ENCODE measurements around the gene WASHC3.
"Not testable (repeated sequence)": the region's sequence is repeated elsewhere in the genome, so short reads cannot be mapped to it uniquely, and the experiment has no call there.

The WASHC3 gene

DNA sequence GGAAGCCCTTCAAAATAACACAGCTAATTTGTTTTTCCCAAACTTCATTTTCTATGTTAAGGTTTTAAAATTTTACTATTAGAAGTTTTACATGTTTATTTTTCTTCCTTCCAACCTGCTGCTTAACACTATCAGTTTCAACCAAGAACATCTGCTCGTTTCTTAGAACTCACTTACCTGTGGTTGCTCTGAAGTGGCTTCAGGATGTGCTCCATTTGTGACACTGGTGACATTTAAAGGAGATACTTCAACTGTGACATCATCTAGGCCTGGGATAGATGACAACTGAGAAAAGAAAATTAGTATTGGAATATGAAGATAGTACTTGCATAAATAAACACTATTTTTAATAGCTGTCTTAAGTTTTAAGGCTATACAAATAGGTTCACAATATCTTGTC is 17.9 kb downstream of the WASHC3 start:
- DNase-seq = no peak

DNA sequence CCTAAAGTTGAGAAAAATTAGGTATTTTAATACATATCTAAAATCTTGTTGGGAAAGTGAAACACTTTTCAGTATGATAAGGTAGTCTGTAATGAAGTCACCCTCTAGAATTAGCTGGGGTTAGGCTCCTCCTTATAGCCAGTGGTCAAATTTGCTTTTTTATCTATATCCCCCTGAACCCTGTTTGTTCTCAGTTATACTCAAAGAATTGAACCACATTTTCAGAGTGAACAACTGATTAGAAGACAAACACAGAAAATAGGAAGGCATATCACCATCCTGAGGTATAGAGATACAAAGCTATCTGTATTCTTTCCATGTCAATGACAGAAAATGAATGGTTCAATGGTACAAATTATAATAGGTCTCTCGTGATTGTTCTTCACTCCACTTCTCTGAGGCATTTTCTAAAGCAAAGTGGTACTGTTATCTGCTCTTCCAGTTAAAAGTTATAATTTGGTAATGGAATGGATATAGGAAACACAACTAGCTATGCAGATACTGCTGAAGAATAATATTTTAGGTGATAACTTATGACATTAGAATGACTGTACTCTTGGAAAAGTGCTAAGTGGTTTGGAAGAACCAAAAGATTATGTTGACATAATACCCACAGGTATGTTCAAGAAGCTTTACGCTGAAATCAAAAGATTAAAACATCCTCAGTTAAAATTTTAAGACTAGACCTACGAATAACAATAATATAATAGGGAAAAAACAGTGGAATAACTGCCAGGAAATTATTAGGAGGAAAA is 27.6 kb downstream of the WASHC3 start:
- no peak for DNase-seq

DNA sequence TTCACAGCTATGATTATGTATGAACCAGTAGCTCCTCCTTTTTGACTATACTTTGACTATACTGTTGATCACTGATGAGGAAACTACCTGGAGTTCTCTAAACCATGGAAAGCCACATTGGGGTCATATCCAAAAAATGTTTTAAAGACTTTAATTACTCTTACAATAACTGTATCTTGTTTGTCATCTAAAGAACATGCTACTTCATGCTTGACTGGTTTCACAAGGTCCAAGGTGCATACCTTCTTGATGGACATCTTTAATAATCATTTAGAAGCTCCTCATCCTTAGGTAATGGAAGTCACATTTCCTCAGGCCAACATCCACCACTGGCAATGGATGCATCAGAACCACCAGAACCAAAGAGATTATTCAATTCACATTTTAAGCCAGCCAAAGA is 29.9 kb downstream of the WASHC3 start:
- no peak for DNase-seq

DNA sequence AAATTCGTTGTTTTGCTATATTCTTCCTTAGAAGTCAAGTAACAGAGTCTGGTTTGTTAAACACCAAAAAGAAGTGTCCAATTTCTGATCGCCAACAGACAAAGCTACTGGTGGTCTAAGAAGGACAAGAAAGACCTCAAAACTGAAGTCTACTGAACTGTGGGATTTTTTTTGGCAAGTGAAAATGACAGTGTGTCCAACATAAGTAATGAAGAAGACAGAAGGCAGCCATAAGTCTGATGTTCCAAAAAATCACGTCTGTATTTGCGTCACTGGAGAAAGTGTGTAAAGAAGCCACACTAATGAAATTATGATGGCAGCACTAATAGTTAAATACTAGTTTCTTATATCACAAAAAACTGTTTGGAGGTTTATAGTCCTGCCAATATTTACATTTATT is 32.6 kb downstream of the WASHC3 start:
- no peak for DNase-seq

DNA sequence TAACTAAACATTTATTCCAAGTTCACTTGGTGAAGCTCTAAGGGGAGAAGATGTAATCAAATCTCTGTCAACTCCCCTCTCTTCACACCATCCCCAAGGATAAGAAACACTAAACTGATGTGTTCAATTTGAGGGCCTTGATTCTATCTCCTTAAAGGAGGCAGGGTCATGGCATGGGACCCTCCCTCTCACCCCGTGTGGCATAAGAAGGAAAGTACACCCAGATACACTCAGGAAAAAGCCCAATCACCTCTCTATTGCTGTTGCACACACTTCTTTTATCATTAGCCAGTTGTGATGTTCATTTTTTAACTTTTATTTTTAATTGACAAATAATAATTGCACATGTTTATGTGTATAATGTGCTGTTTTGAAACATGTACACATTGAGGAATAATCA is 35.1 kb downstream of the WASHC3 start:
- no peak for DNase-seq

DNA sequence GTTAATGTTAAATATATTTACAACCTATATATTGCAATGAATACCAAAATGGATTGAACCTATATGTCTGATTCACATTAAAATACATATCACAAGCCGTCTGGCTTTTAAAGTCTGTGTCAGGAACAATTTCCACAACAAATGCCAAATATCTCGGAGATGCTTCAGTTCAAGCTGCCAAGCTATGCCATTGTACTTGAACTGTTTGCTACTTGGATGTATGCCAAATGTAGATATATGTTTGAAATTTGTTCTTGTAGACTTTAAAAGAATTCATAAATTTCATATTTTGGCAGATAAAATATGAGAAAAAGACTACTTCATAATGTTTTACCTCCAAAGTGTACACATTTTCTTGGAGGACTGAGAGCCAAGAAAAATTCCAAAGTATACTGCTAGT is 37.0 kb downstream of the WASHC3 start:
- no peak for DNase-seq

DNA sequence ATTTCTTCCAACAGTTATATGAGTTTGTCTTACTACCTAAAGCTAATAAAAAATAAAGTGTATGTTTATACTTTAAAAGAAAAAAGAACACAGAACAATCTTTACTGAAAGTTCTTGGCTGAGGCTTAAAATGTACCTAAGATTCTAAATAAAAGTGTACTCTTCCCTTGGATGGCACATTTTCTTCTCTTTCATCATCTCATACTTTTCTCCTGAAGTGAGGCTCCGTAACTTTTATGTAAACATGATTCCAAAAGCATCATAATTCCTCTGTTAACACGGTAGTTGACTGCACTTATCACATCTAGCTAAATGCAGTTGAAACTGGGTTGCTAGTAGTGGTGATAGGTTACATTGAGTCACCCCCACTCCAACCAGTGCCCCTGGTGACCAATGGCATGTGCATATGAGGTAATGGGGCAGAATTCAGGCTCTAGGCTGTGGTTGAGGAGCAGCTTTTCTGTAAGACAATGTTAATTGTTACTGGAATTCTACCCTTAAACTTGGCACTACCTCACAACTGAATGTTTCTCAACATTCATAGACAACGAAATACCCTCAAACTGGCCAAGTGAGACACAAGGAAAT is 38.4 kb downstream of the WASHC3 start:
- no peak for DNase-seq

DNA sequence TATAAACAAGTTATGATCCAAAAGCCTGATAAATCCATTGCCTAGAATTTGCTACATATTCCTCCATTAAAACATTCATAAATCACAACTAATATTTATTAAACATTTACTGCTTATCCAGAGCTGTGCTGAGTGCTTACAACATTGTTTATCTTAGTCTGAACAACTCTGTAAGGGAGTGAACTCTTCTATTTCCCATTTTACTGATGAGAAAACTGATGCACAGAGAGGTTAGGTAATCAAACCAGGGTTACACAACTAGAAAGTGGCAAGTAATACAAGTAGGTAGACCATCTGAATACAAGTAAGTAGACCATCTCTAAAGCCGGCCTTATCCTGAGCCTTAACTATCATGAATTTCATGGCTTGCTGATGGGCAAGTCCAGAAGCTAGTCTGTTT is 39.5 kb downstream of the WASHC3 start:
- no peak for DNase-seq

DNA sequence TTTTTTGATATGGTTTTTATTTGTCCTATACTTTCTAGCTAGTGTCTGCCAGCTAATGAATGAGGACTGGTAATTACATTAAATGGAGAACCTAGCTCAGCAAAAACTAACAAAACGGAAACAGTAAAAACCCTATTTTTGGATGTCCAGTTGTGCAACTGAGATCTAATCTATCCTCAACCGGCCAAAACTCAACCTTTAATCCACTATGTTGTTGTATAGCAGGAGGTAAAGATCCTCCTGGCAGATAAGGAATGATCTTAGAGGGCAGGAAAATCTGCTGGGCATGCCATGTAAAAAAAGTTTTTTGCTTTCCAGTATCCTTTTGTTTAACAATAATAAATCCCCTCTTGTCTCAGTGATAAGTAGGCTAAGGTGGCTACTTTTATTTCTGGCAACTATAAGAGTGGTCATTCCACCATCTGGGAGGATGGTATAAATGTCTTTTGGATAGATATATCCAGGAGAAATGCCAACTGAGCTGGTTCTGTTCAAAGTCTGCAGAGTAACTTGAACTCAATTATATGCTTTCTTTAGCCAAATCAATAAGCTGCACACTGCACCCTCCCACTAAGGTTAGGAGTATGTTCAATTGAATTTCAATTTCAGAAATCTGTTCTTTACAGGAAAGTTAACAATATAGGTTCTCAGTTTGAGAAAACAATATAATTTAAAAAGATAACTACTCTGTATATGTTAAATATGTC is 40.1 kb downstream of the WASHC3 start:
- no peak for DNase-seq

DNA sequence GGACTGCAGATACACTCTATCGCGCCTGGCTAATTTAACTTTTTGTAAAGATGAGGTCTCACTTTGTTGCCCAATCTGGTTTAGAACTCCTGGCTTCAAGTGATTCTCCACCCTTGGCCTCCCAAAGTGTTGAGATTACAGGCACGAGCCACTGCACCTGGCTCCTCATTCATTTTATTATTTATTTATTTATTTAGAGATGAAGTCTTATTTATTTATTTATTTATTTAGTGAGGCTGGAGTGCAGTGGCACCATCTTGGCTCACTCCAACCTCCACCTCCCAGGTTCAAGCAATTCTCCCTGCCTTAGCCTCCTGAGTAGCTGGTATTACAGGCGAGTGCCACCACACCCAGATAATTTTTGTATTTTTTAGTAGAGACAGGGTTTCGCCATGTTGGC is 43.2 kb downstream of the WASHC3 start:
- DNase-seq = not testable (repeated sequence)

DNA sequence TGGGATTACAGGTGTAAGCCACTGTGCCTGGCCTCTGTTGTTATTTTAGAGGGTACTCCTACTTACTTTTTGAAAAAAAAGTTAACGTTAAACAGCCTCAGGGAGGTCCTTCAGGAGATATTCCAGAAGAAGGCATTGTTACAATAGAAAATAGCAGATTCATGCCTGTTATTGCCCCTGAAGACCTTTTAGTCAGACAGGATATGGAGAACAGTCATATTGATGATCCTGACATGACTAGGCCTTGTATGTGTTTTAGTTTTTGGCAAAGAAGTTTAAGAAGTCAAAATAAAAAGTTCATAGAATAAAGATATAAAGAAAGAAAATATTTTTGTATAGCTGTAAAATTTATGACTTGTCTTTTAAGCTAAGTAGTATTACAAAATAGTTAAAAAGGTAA is 45.3 kb downstream of the WASHC3 start:
- no peak for DNase-seq

DNA sequence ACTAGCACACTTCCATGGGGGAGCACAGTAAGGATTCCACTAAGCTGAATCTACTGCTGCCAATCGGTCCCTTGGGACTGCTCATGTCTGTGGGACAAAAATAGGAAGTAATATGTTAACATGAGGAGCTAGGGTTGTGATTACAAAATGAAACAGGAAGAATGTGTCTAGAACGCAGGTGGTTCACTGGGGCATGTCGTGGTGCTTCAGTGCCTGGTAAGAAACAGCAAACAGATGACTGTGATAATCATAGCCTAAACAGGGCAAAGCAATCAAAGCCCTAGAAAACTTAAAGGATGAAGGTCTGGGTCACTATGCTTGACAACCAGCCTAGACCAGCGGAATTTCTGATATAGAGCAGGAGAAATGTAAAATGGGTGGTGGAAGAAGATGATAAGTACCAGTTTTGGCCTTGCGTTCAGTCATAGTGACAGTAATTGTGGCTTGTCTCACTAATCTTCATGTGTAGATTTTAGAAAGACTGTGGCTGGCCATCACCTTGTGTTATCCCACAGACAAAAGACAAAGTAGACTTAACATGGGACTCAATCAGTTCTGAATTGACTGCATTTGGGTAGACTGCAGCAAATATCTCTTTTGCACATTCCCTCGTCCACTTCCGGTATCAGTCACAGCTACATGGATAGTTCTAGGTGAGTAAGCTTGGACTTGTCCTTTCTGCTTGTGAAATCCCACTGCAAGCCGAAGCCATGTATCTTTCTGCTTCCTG is 51.4 kb downstream of the WASHC3 start:
- DNase-seq = no peak

DNA sequence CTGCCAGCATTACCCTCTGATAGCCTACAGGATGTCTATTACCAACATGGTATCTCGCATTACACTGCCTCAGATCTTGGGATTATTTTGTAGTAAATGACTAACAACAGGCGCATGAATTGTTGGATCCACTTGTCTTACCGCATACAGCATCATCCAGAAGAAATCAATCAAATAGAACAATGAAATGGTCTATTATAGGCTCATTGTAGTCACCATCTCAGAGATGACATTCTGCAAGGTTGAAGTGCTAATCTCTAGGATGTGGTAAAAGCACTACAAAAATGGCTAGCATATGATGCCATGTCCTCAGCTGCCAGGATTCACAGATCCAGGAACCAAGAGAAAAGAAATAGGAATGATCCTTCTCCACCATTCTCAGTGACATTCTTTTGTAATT is 52.0 kb downstream of the WASHC3 start:
- no peak for DNase-seq

DNA sequence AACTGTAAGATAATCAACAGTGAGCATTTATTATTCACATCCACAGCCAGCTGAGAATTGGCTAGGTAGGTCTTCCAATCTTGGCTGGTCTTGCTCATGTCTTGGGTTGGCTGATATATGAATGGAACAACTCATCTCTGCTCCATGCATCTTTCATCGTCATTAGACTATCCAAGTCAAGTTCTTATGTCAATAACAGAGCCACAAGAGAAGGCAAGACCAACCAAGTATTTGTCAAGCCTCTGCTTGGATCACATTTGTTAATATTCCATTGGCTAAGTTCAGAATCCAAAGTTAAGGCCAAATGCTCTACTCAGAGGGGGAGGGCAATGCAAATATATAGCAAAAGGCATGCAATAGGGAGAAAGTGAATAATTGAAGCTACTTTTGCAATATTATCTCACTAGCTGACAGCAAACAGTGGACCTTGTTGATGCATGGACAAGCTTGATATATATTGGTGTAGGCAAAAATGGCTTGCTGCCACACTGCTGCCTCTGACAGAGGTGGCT is 53.1 kb downstream of the WASHC3 start:
- DNase-seq = no peak

DNA sequence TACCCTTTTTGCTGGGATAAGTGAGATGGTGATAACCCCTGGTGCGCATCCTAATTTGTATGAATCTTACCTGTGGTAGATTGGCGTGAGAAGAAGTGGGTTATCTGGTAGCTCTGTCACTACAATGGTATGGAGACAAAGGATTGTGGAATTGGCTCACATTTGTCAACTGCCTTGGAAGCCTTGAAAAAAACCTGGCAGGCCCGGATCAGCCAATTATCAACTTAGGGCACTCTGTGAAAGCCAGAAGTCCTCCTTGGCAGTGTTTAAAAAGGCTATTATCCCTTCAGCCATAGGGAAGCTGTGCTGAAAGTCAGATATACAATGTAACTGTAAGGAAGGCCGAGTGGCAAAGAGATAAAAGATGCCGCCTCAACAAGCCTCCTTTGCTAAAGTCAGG is 56.5 kb downstream of the WASHC3 start:
- DNase-seq = no peak

DNA sequence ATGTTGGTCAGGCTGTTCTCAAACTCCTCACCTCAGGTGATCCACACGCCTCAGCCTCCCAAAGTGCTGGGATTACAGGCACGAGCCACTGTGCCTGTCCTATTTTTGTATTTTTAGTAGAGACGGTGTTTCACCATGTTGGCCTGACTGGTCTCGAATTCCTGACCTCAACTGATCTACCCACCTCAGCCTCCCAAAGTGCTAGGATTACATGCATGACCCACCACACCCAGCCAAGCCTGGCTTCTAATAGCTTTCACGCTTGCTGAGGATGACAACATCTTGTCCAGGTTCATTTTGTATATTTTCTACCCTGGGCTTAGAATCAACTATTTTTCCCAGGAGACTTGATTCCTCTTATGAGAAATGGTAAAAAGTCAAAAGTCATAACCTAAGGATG is 64.7 kb downstream of the WASHC3 start:
- no peak for DNase-seq

DNA sequence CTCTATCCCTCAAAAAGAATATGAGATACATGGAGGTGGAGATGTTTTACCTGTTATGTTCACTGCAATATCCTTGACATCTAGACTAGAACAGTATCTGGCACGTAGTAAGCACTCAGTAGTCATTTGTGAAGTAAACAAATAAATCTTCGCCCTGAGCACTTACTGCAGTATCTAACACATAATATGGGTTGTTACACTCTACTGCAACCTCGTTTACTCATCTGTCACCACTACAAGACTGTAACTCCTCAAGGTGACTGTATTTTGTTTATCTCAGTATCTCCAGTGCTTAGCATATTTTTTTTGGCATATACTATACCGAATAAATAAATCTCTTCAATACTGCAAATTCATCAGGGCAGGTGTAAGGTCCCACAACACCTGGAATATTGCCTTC is 66.1 kb downstream of the WASHC3 start:
- DNase-seq = no peak

DNA sequence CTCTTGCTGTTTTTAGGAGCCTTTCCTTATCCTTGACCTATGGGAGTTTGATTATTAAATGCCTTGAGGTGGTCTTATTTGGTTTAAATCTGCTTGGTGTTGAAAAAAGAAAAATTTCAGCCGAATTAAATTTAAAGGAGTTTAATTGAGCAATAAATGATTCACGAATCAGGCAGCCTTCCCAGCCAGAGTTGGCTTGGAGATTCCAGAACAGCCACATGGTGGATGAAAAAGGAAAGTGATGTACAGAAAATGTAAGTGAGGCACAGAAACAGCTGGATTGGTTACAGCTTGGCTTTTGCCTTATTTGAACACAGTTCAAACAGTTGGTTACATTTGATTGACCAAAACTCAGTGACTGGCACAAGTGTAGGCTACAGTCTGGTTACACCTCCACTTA is 69.7 kb downstream of the WASHC3 start:
- no peak for DNase-seq

DNA sequence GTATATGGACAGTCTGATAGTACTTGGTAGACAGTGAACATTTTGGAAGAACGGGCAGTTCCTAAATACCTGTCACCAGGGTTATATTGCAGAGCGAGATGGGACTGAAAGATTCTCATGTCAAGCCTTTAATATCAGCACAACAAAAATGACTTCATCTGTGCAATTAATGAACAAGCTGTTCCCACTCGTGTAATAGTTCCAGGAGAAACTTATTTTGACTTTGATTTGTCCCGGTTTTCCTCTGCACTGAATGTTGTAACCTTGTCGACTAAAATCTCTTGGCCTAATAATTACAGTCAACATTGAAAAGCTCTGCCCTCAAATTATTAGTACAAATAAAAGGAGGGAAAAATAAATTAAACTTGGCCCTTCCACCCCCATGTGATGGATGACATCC is 79.5 kb downstream of the WASHC3 start:
- DNase-seq = no peak

DNA sequence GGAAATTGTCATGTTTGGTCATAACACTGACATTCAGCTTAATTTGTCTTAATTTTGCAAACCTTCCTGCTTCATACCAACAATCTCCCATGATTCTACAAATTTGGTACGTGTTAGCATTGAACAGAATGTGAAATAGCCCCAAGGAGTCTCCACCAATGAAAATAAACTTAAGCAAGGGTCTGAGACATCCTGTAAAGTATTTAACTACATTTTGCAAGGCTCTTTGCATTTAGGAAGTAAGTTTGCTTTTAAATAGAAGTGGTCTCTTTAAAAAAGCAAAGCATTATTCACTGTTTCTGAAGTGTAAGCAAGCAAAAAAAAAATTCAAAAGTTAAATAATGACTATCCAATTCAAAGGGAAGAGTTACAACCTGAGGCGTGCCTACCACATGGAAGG is 79.9 kb downstream of the WASHC3 start:
- DNase-seq = no peak

DNA sequence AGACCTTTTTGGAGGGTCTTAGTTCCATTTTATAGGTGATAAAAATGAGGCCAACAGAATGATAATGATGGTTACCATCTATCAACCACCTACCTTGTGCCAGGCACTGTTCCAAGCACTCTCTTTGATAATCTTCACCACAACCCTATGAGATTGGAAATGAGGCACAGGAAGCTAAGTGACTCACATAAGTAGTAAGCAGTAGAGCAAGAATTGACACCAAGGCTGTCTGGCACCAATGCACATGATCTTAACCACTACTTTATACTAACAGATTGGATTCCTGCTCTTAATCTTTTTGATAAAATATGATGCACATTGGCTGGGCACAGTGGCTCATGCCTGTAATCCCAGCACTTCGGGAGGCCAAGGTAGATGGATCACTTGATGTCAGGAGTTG is 93.0 kb downstream of the WASHC3 start:
- no peak for DNase-seq

DNA sequence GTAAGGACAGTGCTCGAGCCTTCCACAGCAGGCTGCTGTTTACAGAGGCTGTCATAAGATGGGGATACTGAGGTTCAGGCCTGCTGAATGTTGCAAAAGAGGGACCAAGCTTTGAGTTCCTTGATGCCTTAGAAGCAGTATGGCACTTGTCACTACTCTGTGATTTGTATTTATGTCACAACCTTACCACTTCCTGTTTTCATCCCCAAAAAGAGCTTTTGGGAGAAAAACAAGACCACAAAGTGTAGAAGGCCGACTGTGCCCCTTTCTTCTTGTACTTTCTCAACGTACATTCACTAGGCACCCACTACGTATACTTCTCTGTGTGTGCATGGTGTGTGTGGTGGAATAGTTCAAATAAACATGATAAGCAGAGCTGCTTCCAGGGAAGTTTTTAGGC is 94.3 kb downstream of the WASHC3 start:
- no peak for DNase-seq

DNA sequence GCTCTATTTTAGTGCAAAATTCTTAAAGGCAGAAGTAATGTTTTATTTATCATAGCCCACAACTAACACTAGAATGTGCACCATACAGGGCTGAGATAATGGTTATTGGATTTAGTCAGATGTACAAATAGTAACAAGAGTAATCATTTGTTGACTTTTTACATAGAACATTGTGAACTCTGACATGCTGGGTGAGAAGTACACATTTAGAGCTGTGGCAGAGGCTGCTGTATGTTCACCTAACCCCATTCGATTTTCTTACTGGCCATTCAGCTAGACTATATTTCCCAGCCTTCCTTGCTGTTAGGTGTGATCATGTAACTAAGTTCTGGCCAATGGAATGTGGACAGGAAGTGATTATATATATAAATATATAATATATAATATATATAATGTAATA is 95.3 kb downstream of the WASHC3 start:
- DNase-seq = no peak

DNA sequence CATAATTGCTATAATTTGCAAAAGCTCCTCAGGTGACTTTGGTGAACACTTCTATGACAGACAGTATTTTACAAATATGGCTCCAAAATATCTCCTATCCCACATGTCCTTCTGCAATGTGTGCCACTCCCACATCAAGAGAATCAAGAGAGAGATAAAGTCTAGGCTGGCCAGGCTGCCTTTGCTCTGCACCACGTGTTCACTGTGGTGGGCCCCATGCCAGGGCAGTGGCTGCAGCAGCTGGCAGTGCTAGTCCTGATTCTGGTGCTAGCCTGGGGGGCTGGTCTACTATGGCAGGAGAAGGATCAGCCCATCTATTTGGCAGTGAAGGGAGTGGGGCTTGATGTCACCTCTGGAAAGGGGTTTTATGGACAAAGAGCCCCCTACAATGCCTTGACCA is 98.1 kb downstream of the WASHC3 start:
- DNase-seq = no peak
